Measurements from ENCODE around the gene LRRC2.

The LRRC2 gene

DNA sequence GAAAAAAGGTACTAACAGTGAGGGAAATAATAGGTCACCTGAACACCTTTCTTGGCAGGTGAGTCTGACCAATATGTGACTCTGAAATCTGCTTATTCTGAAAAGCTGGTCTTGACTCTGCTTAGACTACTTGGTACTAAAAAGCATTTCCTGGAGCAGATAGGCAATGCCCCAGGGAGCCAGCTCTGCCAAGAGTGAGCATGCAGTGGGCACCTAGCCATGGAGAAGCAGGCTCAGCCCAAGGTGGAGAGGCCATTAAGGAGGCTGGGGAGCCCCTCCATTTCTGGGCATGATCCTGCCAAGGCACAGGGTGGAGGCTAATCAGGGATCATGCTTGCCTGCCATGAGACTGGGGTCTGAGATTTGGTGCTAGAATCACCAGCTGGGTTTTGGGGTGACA is 99.8 kb downstream of the LRRC2 start:
- H3K27ac Mint-ChIP-seq = no peak overlapping the region
- H3K4me1 Mint-ChIP-seq = no peaks in the 10 kb centered on the region
- H3K27me3 Mint-ChIP-seq = peaks cover 42% of the 10 kb centered on the region
- H3K9me3 Mint-ChIP-seq = peaks cover 3% of the 10 kb centered on the region
- ATAC-seq = no peak
- H3K4me3 Mint-ChIP-seq = no peak overlapping the region
- H3K36me3 Mint-ChIP-seq (ENCODE audit: low read depth) = no peaks in the 10 kb centered on the region
- no peak for DNase-seq

Measured in activated naive CD8-positive, alpha-beta T cell treated with anti-CD3 and anti-CD28 coated beads, Interleukin-2, amount 50 U/mL, for 24 hours (primary cell).